ENCODE results near the gene TOB1.

Gene TOB1
- 11.2 to 26.5 reads per million in 2 experiments for total RNA-seq

GRCh38 chr17:50866261-50866949 is at the start of gene TOB1:
Gene TOB1 (minus strand): TSS chr17:50866354. CDS start chr17:50864017, 2,337 bp downstream.
- peak; percentile 93 for DNase-seq (ENCODE audit: low read depth)

GRCh38 chr17:50914505-50915063 is 48.4 kb upstream of the TOB1 start:
- DNase-seq (ENCODE audit: low read depth) = no peak

- no peak for DNase-seq (ENCODE audit: low read depth)
These were observed 47.0 kb upstream of the TOB1 start for GRCh38 chr17:50913120-50913519.

GRCh38 chr17:50911890-50912289 is 45.7 kb upstream of the TOB1 start:
- DNase-seq (ENCODE audit: low read depth) = no peak

GRCh38 chr17:50911450-50911849 is 45.3 kb upstream of the TOB1 start:
- DNase-seq (ENCODE audit: low read depth) = no peak

- DNase-seq (ENCODE audit: low read depth) = peak; percentile 63
These were observed 43.8 kb upstream of the TOB1 start for GRCh38 chr17:50909765-50910605.

GRCh38 chr17:50908860-50909764 is 43.0 kb upstream of the TOB1 start:
- DNase-seq (ENCODE audit: low read depth) = peak; percentile 27

GRCh38 chr17:50908140-50908859 is 42.1 kb upstream of the TOB1 start:
- no peak for DNase-seq (ENCODE audit: low read depth)

GRCh38 chr17:50906443-50906842 is 40.3 kb upstream of the TOB1 start:
- DNase-seq (ENCODE audit: low read depth) = no peak

- DNase-seq (ENCODE audit: low read depth) = no peak
These were observed 39.3 kb upstream of the TOB1 start for GRCh38 chr17:50905460-50905803.

GRCh38 chr17:50904518-50905459 is 38.6 kb upstream of the TOB1 start:
- DNase-seq (ENCODE audit: low read depth) = no peak

- no peak for DNase-seq (ENCODE audit: low read depth)
These were observed 37.7 kb upstream of the TOB1 start for GRCh38 chr17:50903604-50904517.

- no peak for DNase-seq (ENCODE audit: low read depth)
These were observed 36.5 kb upstream of the TOB1 start for GRCh38 chr17:50902372-50903353.

- no peak for DNase-seq (ENCODE audit: low read depth)
These were observed 34.3 kb upstream of the TOB1 start for GRCh38 chr17:50900383-50900892.

- no peak for DNase-seq (ENCODE audit: low read depth)
These were observed 33.6 kb upstream of the TOB1 start for GRCh38 chr17:50899559-50900319.

- no peak for DNase-seq (ENCODE audit: low read depth)
These were observed 32.9 kb upstream of the TOB1 start for GRCh38 chr17:50899005-50899460.

All from T follicular helper cell (primary cell).